T-helper 2 cell treated with Interferon-gamma antibody and Interleukin-4, amounts not matched to agents 100 ng/mL and 5 ng/mL, for 36 hours (primary cell): ENCODE results near the gene ANKS1A. TPM values are rescaled to one million over a fixed set of nuclear protein-coding genes. Genes with fewer than 3 reads are reported as not detected.

Experiments used
- intact Hi-C: fragments of 100-400 bp; cut with micrococcal nuclease; formaldehyde crosslinking; loops from one replicate; pipeline ENCODE4 v1.15.1; 2023
- total RNA-seq: library from RNA; stranded (reverse); gene quantifications from 2 replicates; pipeline ENCODE4 v1.2.3, GENCODE V29; 2022

ANKS1A gene
- total RNA-seq, 1 donor from 2014 or later: 6.8 TPM

DNA sequence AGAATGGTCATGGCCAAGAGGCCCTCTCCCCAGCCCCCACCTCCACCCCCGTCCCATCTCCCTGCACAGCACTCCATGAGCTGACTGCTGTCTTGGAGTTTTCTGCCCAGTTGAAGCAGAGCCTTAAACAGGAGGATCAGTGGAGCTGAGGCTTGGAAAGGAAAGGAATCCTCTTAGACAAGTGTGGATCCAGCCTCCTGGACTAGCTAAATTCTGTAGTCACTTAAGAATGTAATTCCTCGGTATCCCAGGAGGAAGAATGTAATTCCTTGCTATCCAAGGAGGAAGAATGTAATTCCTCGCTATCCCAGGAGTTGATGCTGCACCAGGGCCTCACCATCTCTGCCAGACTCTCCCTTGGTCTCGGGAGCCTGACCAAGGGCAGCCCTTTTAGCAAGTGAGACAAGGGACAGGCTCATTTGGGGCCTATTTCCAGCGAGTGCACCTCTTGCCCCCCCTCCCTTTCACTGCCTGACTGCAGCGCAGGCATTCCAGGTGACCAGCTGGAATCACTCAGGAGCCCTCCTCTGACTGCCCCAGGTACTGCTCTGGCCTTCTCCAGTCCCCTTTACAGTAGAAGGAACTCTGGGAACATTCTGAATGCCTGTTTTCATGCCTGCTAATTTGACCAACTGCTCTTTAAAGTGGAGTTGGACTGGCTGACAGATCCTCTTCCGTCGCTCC lies 175.8 kb downstream of the ANKS1A start:
- intact Hi-C loops: no loop called here

- intact Hi-C loops: no loop called here
Observed at GRCh38 chr6:35065441-35065800, 176.4 kb downstream of the ANKS1A start.

GRCh38 chr6:35065870-35066269 lies 176.8 kb downstream of the ANKS1A start:
- intact Hi-C loops: no loop called here

DNA sequence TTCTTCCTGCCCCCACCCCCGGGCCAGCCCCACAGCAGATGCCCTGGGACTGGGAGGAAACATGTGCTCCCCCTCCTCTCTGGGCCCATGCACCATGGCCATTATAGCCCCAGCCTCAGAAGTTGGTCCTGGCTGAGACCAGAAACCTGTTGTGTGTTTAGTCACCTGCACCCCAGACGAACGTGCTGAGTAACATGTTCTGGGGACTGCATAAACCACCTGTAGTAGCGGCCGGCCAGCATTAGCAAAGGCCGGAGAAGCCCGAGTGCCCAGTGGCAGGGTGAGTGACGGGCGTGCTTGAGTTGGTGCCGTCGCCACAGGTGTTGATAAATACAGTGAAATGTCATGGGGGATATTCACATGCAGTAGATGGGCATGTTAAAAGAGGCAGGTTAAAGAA lies 178.2 kb downstream of the ANKS1A start:
- intact Hi-C loops: no loop called here

- intact Hi-C loops: no loop called here
Observed at GRCh38 chr6:35068206-35068605, 179.2 kb downstream of the ANKS1A start.

GRCh38 chr6:35068644-35069043 lies 179.6 kb downstream of the ANKS1A start:
- intact Hi-C loops: no loop called here

DNA sequence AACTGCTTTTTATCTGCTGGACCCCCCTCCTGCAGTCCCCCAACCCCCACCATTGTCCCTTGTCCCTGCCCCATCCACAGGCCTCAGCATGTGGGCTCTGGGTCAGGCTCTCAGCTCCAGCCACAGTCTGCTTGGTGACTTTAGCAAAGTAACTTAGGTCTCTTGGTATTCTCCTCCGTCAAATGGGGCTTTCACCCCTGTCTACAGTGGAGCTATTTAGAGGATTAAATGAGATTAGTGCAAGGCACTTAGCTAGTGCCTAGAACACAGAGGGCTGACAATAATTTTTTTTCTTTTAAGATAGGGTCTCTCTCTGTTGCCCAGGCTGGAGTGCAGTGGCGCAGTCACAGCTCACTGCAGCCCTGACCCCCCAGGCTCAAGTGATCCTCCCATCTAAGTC lies 180.2 kb downstream of the ANKS1A start:
- intact Hi-C loops: no loop called here

GRCh38 chr6:35070111-35070510 lies 181.1 kb downstream of the ANKS1A start:
- intact Hi-C loops: no loop called here

DNA sequence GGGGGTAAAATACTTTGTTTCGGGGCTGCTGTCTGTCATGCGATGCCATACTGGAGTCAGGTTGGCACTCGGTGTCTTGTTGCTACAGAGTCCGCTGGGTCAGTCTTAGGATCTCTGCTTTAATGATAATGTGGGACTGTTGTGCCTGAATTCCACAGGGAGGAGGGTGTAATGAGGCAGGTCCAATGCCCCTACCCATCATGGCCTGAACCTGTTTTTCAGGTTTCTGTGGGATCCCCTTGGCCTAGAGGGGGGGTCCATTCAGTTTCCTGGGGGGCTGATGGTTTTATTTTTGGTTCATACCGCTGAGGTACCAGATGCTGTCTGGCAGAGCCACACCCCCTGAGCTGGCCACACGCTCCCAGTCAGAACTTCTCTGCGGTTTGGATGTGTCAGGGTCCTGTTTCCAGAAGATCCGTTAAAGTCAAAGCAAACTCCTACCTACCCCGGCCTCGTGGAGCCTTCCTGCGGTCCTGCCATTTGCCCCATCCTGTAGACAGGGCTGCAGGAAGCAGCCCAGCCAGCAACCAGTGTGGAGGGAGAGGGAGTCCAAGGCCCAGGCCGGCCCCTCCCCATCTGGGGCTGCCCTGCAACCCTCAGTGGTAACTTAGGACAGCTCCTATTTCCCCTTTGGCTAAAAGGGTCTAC lies 182.4 kb downstream of the ANKS1A start:
- intact Hi-C loops: no loop called here

GRCh38 chr6:35072051-35072697 lies 183.1 kb downstream of the ANKS1A start:
- intact Hi-C loops: no loop called here

DNA sequence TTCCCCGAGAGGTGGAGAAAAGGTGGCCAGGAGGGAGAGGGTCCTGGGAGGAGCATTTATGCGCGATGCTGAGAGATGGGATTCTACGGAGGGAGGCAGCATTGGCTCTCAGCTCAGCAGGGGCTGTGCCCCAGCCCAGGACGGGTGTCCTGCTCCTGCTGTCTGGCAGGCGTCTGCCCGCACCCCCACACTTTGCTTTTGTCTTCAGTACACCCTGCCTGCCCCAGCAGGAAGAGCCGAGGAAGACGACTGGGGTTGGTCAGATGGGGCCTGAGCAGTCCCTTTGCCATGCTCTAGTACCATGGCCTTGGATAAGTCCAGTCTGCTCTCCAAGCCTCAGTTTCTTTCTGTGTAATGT lies 183.6 kb downstream of the ANKS1A start:
- intact Hi-C loops: no loop called here

DNA sequence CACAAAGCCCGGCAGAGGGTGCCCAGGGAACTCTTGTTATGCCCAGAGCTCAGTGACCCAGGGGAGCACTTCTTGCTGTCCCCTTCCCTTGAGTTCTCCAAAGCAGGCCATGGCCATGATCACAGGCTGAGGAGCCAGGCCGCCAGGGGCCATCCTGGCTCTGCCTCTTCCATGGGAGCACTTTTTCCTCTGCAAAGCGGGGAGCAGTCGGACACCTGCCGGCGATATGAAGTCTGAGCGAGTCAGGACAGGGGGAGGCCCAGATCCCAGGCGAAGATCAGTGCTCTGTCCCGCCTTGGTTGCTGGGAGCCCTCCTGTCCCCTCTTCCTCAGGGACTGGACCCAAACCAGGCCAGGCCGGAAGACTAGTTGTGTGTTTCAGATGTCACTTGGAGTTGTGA lies 184.2 kb downstream of the ANKS1A start:
- intact Hi-C loops: no loop called here

DNA sequence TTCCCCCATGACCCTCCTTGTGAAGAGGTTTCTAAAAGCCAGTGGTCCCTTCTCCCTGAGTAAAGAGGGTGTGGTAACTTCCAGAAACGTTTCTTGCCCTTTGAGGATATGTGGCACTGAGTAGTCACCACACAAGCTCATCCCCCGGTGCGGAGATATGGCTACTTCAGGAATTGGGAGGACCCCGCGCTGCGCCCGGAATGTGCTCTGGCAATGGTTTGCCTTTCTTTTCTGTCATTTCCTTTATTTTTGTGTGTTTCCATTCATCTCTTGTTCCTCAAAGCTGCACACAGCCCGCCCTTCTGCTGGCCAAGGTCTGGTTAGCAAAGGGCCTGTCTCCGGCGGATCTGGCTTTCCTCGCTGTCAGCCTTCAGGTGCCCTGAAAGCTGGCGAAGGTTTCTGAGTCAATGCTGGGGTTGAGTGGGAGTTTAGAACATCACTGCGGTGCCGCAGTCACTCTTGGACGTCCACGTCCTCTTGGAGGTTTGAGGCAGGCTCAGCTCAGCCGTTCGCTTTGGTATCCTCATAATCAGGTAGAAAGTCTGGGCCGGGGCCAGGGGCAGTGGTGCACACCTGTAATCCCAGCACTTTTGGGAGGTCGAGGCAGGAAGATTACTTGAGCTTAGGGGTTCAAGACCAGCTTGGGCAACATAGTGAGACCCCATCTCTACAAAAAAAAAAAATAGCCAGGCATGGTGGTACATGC lies 184.9 kb downstream of the ANKS1A start:
- intact Hi-C loops: no loop called here

- intact Hi-C loops: no loop called here
Observed at GRCh38 chr6:35076997-35077712, 188.1 kb downstream of the ANKS1A start.

GRCh38 chr6:35077713-35078105 lies 188.7 kb downstream of the ANKS1A start:
- intact Hi-C loops: no loop called here

DNA sequence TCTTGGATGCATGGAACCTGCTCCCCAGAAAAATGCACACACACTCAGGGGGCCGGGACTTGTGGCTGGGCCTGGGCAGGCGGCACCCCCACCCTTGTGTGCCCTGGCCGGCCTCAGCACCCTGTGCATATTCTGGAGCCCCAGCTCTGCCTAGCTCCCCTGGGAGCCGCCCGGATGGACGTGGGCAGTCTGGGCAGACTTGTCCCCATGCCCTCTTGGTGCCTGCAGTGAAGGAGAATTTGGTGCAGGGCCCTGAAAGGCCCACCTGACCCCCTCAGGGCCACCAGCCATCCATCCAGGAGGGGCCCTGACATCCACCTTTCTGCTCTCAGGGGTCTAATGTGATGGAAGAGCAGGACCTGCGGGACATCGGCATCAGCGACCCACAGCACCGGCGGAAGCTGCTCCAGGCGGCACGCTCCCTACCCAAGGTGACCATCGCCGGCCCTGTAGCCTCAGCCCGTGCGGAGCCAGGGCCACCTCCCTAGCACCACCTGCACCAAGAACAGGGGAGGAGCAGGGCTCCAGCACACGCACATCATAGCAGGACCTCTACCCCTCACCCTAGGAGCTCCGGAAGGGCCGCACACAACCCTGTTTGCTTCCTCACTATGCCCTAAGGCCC lies 189.3 kb downstream of the ANKS1A start:
- intact Hi-C loops: no loop called here

- intact Hi-C loops: no loop called here
Observed at GRCh38 chr6:35078896-35079295, 189.8 kb downstream of the ANKS1A start.

GRCh38 chr6:35079311-35080000 lies 190.4 kb downstream of the ANKS1A start:
- intact Hi-C loops: no loop called here

DNA sequence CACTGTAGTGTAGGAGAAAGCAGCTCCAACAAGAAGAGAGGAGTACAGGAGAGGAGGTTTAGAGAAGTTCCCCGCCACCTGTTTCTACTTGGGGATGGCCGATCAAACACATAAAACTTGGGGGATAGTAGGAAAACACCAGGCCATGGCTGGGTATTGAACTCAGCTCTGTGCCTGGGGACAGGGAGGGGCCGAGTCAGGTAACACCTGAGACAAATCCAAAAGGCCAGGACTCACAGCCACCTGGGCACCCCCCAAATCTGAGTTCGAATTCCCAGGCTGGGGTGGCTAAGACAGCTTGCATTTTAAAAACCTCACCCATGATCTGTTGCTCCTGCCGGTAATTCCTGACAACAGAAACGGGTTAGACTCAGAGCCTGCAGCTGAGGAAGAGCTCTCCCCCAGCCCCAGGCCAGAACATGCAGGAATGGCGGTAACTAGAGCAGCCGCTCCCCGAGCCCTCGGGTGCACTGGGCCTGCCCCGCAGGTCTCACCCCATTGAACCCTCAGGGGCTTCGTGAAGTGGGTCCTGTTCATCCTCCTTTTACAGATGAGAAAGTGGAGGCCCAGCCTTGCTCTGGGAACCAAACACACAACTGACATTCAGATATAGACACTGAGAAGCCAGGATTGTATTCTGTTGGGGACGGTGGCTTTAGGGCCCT lies 191.1 kb downstream of the ANKS1A start:
- intact Hi-C loops: no loop called here

DNA sequence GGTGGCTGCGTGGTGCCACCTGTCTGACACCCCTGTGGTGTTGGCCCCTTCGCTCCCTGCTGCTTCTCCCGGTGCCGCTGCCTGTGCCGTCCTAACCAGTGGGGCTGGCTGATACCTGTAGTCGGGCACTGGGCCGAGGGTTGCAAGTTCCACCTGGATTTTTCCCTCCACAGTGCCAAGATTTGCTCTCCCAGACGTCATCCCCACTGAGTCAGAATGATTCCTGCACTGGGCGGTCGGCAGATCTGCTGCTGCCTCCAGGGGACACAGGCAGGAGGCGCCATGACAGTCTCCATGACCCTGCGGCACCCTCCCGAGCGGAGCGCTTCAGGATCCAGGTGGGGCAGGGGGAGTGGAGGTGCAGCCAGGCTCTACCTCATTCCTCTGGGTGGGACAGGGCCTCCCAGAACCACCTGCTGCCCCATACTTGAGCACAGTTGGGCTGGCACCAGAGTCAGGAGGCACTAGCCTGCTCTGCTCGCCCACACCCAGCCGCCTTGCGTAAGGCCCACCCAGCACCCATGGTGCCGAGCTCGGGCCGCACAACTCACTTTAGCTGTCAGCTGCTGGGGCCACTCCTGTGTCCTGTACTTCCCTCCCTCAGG lies 191.9 kb downstream of the ANKS1A start:
- intact Hi-C loops: no loop called here
